Neural crest cell (in vitro differentiated cells): ENCODE data around the gene VSIG1. TPM values are rescaled to one million over a fixed set of nuclear protein-coding genes. Genes with fewer than 3 reads are reported as not detected.

Experiments
- DNase-seq: peaks from one replicate; pipeline ENCODE4 v3.0.0; 2021; ENCODE audit warnings: low read depth, mixed read lengths, low spot score
- H3K27ac Mint-ChIP-seq: one replicate; pipeline ENCODE4 v1.8.0; 2021; ENCODE audit warnings: mild to moderate bottlenecking, mixed read lengths; ENCODE audit not compliant: unreplicated experiment
- H3K27me3 Mint-ChIP-seq: 2 replicates; pipeline ENCODE4 v1.8.0; 2021; ENCODE audit warnings: low read depth, mild to moderate bottlenecking, mixed read lengths
- H3K36me3 Mint-ChIP-seq: 2 replicates; pipeline ENCODE4 v1.8.0; 2021; ENCODE audit warnings: low read depth, mild to moderate bottlenecking, mixed read lengths
- H3K4me1 Mint-ChIP-seq: 2 replicates; pipeline ENCODE4 v1.8.0; 2021; ENCODE audit warnings: mixed read lengths
- H3K4me3 Mint-ChIP-seq: one replicate; pipeline ENCODE4 v1.8.0; 2021; ENCODE audit warnings: mild to moderate bottlenecking, mixed read lengths
- H3K9me3 Mint-ChIP-seq: 2 replicates; pipeline ENCODE4 v1.8.0; 2021; ENCODE audit warnings: mixed read lengths
- total RNA-seq: library from RNA; stranded (reverse); gene quantifications from 2 replicates; pipeline ENCODE4 v1.2.1, GENCODE V29; 2021
- TF ChIP-seq, protein P1 (sequence below): fragments of 200-600 bp; sonication (generic); conservative IDR thresholded peaks from 2 replicates; pipeline ENCODE4 v1.5.0; 2021; ENCODE audit warnings: antibody characterized with exemption, mild to moderate bottlenecking

Gene VSIG1
- total RNA-seq, 1 donor from 2014 or later, result not detected

DNA sequence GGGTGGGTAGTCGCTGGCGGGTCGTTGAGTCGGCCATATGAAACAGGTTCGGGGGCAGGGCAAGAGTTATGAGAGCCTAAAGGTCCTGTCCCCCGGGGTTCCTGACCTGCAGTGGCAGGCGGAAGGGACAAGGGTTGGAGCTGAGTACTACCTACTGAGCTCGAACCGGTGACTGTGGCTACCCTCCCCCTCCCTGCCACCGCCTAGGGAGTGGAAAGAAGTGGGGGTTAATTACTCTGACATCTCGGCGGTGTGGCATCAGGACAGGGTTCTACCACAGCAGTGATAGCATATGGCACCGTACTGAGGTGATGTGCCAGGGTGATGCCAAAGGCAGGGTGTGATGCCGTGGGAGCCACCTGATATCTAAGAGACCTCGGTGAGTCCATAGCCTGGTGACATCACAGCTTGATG is 47.0 kb downstream of the VSIG1 start:
- H3K4me3 Mint-ChIP-seq, result no peak overlapping the region
- no peak for DNase-seq
- H3K4me1 Mint-ChIP-seq, result peaks cover 11% of the 10 kb centered on the region
- TF ChIP-seq, protein P1, sequence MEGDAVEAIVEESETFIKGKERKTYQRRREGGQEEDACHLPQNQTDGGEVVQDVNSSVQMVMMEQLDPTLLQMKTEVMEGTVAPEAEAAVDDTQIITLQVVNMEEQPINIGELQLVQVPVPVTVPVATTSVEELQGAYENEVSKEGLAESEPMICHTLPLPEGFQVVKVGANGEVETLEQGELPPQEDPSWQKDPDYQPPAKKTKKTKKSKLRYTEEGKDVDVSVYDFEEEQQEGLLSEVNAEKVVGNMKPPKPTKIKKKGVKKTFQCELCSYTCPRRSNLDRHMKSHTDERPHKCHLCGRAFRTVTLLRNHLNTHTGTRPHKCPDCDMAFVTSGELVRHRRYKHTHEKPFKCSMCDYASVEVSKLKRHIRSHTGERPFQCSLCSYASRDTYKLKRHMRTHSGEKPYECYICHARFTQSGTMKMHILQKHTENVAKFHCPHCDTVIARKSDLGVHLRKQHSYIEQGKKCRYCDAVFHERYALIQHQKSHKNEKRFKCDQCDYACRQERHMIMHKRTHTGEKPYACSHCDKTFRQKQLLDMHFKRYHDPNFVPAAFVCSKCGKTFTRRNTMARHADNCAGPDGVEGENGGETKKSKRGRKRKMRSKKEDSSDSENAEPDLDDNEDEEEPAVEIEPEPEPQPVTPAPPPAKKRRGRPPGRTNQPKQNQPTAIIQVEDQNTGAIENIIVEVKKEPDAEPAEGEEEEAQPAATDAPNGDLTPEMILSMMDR, result no peak
- H3K9me3 Mint-ChIP-seq, result no peaks in the 10 kb centered on the region
- no peak overlapping the region for H3K27ac Mint-ChIP-seq
- peaks cover 7% of the 10 kb centered on the region for H3K27me3 Mint-ChIP-seq
- H3K36me3 Mint-ChIP-seq, result no peaks in the 10 kb centered on the region

DNA sequence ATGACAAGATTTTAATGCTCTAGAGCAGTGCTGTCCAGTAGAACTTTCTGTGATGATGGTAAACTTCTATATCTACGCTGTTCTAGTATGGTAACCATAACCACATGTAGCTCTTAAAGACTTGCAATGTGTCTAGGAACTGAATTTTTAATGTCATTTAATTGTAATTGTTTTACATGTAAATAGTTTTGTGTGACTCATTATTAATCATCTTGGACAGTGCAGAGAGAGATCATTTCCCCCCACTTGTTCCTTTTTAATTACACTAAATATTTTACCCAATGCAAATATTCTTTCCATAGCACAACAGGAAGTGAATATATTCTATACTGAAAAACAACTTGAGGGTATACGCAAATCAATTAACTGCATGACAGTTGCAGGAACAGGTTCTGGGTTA is 52.5 kb downstream of the VSIG1 start:
- Mint-ChIP-seq H3K4me3 (no peak overlapping the region), H3K36me3 (no peaks in the 10 kb centered on the region)
- TF ChIP-seq, protein P1, result no peak

DNA sequence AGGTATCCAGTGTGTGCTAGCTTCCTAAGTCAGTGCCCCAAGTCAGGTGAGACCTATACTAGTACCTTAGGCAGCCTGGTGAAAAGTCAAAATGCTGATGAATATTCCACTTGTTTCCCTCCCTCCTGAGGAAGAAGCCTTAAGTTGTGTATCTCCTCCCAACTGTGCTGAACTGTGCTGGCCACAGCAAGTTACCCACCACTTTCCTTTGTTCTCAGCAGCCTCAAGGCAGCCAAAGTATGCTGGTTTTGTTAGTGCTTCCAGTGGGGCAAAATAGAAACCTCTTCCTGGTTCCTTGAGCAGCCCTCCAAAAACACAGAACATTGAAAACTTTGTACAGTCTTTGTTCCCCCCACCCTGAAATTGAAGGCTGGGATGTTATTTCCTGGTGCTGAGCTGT is 60.6 kb downstream of the VSIG1 start:
- peaks cover under 1% of the 10 kb centered on the region for H3K9me3 Mint-ChIP-seq

More for the DNA sequence above, 52.5 kb downstream of the VSIG1 start:
- Mint-ChIP-seq H3K27me3 (peaks cover 7% of the 10 kb centered on the region), H3K4me1 (no peaks in the 10 kb centered on the region), H3K9me3 (no peaks in the 10 kb centered on the region), H3K27ac (no peak overlapping the region)
- no peak for DNase-seq

DNA sequence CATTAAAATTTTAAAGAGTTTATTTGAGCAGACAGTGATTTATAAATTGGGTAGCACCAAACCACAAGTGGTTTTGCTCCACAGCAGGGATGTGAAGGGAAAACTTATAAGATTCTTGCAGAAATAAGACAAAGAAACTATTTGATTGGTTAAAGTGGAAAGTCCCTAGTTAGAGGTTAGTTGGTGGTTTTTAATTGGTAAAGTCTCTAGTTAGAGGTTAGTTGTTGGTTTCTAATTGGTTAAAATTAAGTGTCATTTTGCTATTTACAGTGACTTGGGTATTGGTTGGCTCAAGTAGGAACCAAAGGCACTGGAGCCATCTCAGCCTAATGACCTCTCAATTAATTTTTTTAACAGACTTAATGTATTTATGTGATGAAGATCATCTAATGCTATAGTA is 69.7 kb downstream of the VSIG1 start:
- Mint-ChIP-seq H3K4me3 (no peak overlapping the region), H3K4me1 (no peaks in the 10 kb centered on the region), H3K9me3 (peaks cover 3% of the 10 kb centered on the region), H3K36me3 (no peaks in the 10 kb centered on the region), H3K27me3 (no peaks in the 10 kb centered on the region), H3K27ac (no peak overlapping the region)
- TF ChIP-seq, protein P1, result no peak
- no peak for DNase-seq

More for the DNA sequence above, 60.6 kb downstream of the VSIG1 start:
- Mint-ChIP-seq H3K27ac (no peak overlapping the region), H3K27me3 (no peaks in the 10 kb centered on the region), H3K4me3 (no peak overlapping the region), H3K36me3 (no peaks in the 10 kb centered on the region), H3K4me1 (no peaks in the 10 kb centered on the region)
- no peak for DNase-seq
- TF ChIP-seq, protein P1, result no peak

DNA sequence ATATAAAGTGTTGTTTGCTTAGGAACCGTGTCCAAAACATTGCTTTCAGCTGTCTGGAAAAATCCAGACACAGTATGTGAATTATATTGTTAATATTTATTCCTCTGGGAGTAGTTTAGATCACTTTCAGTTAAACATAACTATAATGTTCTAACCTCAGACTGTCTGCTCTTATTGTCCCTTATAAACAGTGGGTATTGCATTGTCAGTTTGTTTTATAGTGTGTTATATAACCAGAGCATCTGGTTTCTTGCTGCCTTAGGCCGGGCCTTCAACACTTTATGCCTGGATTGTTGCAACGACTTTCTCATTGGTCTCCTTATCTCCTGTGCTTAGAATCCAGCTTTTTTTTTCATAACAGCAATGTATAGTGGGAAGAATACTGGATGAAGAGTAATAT is 73.1 kb downstream of the VSIG1 start:
- peaks cover 9% of the 10 kb centered on the region for H3K4me1 Mint-ChIP-seq
- H3K27ac Mint-ChIP-seq, result no peak overlapping the region
- H3K4me3 Mint-ChIP-seq, result no peak overlapping the region
- DNase-seq, result no peak
- TF ChIP-seq, protein P1, result no peak
- no peaks in the 10 kb centered on the region for H3K27me3 Mint-ChIP-seq
- H3K9me3 Mint-ChIP-seq, result no peaks in the 10 kb centered on the region
- no peaks in the 10 kb centered on the region for H3K36me3 Mint-ChIP-seq

DNA sequence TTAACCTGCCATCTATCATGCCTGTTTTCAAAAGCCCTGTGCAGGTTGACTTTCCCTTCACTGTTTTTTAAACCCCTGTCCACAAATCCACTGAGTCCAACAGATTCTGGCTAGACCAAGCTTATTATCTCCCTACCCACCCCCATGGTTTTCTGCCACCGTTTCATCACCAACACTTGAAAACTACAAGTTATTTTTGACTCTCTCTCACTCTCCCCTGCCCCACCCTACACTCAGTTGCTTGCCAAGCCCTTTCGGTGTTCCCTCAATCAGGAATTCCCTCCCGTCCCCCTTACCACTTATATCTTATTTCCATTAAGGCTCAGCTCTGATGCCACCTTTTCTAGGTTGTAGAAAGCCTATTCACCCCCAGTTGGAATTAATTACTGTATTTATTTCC is 76.4 kb downstream of the VSIG1 start:
- no peak overlapping the region for H3K4me3 Mint-ChIP-seq
- no peak for DNase-seq
- no peaks in the 10 kb centered on the region for H3K27me3 Mint-ChIP-seq
- H3K4me1 Mint-ChIP-seq, result peaks cover 9% of the 10 kb centered on the region
- no peaks in the 10 kb centered on the region for H3K36me3 Mint-ChIP-seq
- H3K27ac Mint-ChIP-seq, result no peak overlapping the region
- TF ChIP-seq, protein P1, result no peak
- H3K9me3 Mint-ChIP-seq, result no peaks in the 10 kb centered on the region
